Renal pelvis (tissue), 4 donors: ENCODE results near the gene VTI1A. TPM values are rescaled to one million over a fixed set of nuclear protein-coding genes. Genes with fewer than 3 reads are reported as not detected.

Experiments used
- DNase-seq: peaks from one replicate; pipeline ENCODE4 v3.0.0-alpha.2; 2013
- polyA plus RNA-seq, 3 donors: library from polyadenylated mRNA; unstranded; fragments of 120-200 nt; gene quantifications; one replicate each; pipeline ENCODE4 v1.2.1, GENCODE V29; 2013; ENCODE audit not compliant: insufficient read length in 3 of 3

The VTI1A gene
- polyA plus RNA-seq, 3 donors = 18.9 to 22.0 (median 20.3) TPM

DNA sequence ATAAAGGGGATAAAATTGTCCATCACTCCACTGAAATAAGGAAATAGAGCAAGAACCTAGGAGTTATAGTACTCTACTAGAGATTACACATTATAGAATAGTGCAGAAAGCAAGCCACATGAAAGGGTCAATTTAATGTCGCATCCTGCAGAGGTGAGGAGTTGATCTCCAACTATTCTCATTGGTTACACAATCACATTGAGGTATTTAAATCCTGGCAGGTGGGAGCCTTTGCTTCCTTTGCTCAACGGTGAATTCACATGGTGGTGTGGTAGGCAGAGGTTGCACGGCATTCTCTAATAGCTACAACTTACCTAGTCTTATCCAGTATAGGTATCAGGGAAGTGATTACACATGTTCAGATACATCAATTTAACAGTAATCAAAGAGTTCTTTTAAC, 304.6 kb downstream of the VTI1A start:
- no peak for DNase-seq

GRCh38 chr10:112752288-112752687, 305.3 kb downstream of the VTI1A start:
- no peak for DNase-seq

DNA sequence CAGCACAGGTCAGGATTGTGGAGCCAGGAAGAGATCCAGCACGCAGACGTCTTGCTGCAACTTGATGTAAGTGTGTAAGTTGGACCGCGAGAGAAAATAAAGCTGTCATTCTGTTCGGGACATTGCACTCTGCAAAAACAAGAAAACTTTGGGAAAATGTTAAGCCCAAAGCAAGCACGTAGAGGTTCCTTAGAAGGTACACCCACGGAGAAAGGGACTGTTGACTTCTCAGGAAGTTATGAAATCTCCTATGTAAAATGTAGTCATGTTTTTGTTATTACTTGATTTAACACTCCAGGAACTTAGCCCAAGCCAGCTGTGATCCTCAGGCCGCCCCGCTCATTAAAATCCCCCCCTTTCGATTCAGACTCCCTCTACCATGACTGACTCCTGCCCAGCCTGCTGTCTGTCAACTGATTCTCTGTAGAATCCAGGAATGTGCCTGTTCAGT, 307.0 kb downstream of the VTI1A start:
- peak; percentile 54 for DNase-seq

- no peak for DNase-seq
Observed at GRCh38 chr10:112755446-112756234, 308.6 kb downstream of the VTI1A start.

DNA sequence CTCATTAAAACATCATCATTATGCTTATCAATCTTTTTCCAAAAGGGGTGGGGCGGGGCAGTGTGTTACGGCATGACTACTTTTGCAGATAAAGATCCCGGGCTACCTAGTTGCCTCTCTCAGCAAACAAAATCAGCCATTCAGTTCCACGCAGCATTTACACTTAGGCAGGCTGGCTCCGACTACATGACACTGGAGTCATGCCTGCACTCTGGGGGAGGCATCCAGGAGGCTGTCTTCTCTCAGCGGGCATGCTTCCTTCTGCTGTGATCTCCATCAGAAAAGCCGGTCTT, 309.2 kb downstream of the VTI1A start:
- DNase-seq = no peak

- no peak for DNase-seq
Observed at GRCh38 chr10:112758961-112759360, 311.9 kb downstream of the VTI1A start.

DNA sequence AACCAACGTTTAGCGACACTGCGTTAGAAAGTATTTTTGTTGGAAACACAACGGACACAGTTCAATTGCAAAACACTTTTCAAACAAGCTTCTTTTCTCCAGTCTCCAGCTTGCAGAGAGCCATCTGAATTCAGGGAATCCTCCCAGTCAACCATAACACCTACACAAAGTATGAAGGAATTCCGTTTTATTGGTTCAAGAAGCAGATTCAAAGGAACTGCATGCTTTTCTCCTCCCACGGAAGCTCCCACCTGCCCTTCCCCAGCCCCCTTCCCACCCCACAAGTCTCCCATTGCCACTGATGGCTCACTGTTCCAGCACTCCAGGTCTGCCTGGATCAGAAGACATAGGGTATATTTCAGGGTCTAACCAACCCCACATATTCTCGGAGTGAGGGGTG, 312.5 kb downstream of the VTI1A start:
- no peak for DNase-seq

DNA sequence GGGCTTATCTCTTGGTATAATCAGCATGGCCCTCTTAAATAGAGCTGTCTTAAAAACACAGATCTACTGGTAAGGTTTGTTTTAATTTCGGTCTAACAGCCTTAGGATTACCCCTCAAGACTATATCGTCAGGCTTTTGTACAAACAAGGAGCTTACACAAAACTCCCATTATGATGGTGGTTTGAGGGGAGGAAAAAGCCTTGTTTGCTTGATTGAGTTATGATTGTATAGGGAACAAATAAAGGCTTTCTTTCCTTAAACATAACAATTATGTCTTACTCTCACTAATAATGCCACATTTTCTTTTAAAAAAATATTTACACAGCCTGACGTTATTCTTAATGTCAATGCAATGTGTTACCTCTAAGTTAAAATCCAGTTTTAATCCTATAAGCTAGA, 314.2 kb downstream of the VTI1A start:
- no peak for DNase-seq

GRCh38 chr10:112763916-112764520, 317.0 kb downstream of the VTI1A start:
- no peak for DNase-seq

DNA sequence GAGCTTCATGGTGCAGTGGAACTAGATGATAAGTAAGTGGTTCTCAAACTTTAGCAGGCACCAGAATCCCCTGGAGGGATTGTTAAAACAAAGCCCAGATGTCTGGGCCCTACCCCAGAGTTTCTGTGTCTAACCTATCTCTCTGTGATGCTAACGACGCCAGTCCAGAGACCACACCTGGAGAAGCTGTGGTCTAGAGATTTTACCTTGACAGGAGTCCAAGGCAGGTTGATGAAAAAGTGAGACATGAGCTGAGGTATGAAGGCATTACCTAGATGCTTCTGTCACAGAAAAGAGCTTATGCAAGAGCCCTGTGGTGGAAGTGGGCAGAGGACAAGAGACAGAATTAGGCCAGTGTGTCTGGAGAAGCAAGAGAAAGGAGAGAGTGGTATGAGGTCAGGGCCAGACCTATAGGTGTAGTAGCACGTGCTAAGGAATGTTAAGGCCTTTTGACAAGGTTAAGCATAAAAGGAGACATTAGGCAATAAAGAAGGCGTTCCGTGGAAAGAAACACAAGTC, 318.8 kb downstream of the VTI1A start:
- DNase-seq = no peak

- DNase-seq = no peak
Observed at GRCh38 chr10:112766636-112767035, 319.6 kb downstream of the VTI1A start.

GRCh38 chr10:112767156-112767555, 320.1 kb downstream of the VTI1A start:
- no peak for DNase-seq

DNA sequence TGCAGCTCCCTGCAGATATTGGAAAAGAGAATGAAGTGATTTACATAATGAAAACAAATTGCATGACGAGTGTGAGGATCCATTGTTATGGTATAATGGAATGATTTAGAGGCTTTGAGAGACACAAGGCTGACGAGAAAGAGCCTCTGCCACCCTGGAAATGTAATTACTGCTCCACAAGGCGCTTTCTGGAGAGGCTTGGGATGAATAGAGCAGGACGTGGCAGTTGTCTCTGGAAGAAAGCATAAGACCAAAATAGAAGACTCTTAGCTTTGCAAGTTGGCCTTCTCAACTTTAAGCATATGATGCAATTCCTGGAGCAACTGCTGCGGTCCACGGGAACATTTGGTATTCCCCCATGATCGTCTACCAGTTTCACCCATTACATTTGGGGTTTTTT, 321.1 kb downstream of the VTI1A start:
- DNase-seq = no peak

DNA sequence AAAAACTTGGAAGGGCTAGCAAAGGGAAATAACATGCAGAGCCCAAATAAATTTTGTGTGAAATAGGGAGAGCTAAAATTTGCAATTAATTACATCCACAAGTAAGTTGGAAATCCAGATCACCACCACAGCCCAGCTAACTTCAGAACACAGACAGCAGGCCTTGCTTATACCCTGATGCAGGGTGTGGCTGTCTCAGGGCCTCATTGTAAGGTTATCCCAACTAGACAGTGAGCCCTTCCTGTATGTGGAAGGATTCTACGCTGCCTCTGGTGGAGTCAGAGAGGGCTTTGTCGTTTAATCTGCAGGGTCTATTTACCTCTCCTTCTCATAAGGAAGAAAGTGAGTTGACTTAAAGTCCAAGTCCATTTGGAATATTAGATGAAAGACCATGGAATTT, 322.1 kb downstream of the VTI1A start:
- DNase-seq = no peak

- DNase-seq = no peak
Observed at GRCh38 chr10:112769611-112770370, 322.8 kb downstream of the VTI1A start.

GRCh38 chr10:112771733-112772132, 324.7 kb downstream of the VTI1A start:
- DNase-seq = no peak

- no peak for DNase-seq
Observed at GRCh38 chr10:112773783-112774182, 326.8 kb downstream of the VTI1A start.

DNA sequence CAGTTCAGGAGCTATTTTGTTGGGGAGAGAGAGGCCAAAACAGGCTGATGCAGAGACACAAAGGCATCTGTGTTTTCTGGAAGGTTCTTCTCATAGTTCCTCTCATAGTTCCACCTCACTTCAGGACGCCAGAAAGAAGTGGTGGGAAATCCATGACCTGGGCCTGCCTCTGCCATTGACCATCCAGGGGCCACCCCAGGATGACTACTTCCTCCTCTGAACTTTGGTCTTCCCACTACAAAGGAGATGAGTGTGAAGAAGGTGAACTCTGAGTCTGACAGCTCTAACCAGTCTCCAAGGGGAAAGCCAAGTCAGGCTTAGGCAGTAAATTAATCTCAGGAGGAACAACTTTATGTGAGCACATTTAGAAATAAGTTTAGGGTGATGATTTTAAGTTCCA, 327.2 kb downstream of the VTI1A start:
- DNase-seq = no peak

GRCh38 chr10:112774798-112775197, 327.8 kb downstream of the VTI1A start:
- no peak for DNase-seq

- DNase-seq = no peak
Observed at GRCh38 chr10:112775381-112775780, 328.4 kb downstream of the VTI1A start.

GRCh38 chr10:112775892-112776674, 329.1 kb downstream of the VTI1A start:
- no peak for DNase-seq

GRCh38 chr10:112778579-112778978, 331.6 kb downstream of the VTI1A start:
- DNase-seq = no peak
